NOMO-1 (cell line): Measurements from ENCODE around the gene ALPK3.

Experiments used
- DNase-seq, 2 experiments: peaks; one replicate each; lab custom pipeline; 2025; ENCODE audit not compliant: unreplicated experiment in 2 of 2; lab: John Stamatoyannopoulos, UW

ALPK3 gene

DNA sequence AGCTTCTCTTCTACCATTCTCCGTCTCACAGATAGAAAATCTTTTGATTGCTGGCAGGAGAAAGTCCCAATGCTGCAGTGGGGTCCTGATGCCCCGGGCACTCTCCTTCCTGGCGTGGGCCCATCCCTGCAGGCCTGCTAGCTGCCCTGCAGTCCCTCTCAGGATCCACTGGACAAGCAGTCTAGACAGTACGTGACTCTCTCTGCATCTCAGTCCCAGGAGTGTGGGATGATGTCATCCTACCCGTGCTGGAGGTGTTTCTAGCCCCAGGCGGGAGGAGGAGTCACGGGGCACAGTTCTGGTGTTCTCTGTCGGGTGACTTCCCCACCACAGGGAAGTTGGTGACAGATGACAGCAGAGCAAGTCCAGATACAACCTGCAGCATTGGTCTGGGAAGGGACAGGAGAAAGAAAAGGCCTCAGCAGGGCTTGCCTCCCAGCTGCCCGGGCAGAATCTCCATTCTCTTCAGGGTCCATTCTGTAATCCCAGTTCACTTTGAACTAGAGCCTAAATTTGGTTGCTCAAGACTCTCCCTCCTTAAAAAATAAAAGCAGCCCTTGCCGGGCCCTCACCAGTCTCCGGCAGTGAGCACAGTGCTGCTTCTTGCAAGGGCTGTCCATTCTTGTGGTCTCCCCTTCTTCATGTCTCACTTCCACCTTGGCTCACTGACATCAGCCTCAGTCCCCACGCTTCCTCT, 97.9 kb downstream of the ALPK3 start:
- DNase-seq = peak; percentile 34 to 63

DNA sequence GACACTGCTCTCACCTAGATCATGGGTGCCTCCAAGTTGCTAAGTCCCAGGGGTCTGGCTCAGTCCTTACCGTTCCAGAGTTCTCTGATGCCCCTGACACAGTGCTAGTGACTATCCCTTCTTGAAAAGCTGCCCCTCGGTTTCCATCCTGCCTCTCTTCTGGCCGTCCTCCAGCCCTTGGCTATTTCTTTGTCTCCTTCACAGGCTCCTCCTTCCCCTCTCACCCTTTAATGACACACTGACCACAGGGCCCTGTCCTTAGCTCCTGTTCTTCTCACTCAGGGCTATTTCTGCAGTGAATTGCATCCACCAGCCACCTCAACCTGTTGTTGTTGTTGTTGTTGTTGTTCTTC, 98.4 kb downstream of the ALPK3 start:
- no peak for DNase-seq

GRCh38 chr15:84917452-84917851, 100.3 kb downstream of the ALPK3 start:
- DNase-seq = no peak

DNA sequence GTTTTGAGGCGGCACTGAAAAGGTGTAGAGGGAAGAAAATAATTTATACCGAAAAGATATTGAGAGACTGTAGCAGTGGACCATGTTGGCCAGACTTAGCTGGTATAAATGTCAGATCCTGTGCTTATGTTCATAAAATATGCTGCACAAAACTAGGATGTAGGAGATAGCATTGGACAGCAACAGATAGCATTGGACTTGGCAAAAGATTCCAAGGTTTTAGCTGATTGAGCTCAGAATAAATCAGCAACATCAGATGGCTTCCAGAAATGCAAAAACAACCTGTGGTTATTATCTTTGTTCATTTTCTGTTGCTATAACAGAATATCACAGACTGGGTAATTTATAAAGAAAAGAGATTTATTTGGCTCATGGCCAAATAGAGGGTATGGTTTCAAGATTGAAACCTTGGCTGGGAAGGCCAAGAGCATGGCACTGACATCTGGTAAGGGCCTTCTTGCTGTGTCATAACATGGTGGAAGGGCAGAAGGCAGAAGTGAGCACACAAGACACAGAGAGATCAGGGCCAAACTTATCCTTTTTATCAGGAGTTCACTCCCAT, 102.0 kb downstream of the ALPK3 start:
- DNase-seq = no peak

- no peak for DNase-seq
These were observed 104.0 kb downstream of the ALPK3 start for GRCh38 chr15:84921121-84921520.

- no peak for DNase-seq
These were observed 105.4 kb downstream of the ALPK3 start for GRCh38 chr15:84922530-84922929.
